HG03342 (cell line): ENCODE results near the gene USP14.

Source experiments
- ATAC-seq: cut with Tn5 transposase; IDR thresholded peaks from one replicate; pipeline ENCODE4 v1.9.1; 2021; ENCODE audit warnings: mild to moderate bottlenecking, moderate library complexity; ENCODE audit not compliant: unreplicated experiment

USP14 gene

GRCh38 chr18:225745-226144, 67.4 kb downstream of the USP14 start:
- ATAC-seq: no peak

DNA sequence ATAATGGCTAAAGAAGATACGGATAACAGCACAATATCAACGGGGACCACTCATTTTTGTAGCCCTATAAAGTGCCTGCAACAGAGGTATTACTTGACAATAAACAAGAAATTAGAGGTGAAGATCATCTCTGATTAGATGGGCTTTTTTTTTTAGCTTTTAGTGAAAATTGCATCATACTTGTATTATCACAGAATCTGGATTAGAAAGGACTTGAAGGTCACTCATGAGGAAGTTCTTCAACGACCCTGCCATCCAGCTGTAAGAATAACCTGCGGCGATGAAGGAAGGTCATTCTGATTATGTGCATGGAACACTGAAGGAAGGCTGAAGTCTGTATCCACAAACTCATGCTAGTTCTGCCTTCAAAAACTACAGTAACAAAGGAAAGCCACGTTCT, 69.0 kb downstream of the USP14 start:
- ATAC-seq: no peak

GRCh38 chr18:227902-228301, 69.5 kb downstream of the USP14 start:
- ATAC-seq: no peak

GRCh38 chr18:228586-228985, 70.2 kb downstream of the USP14 start:
- no peak for ATAC-seq

DNA sequence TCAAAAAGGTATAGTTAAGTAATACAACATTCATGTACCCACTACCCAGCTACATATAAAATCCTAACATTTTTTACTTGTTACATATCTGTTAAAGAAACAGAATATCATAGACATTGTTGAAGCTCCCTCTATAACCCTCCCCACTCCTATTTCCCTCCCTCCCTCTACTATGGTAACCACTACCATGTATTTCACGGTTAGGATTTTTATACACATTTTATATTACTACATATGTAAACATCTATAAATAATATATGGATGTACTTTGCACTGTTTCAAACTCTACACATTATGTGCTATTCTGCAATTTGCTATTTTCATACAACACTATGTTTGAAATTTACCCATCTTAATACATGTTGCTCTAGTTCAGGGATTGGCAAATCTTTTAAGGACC, 73.2 kb downstream of the USP14 start:
- ATAC-seq: no peak

GRCh38 chr18:240175-240574, 81.8 kb downstream of the USP14 start:
- ATAC-seq: no peak

DNA sequence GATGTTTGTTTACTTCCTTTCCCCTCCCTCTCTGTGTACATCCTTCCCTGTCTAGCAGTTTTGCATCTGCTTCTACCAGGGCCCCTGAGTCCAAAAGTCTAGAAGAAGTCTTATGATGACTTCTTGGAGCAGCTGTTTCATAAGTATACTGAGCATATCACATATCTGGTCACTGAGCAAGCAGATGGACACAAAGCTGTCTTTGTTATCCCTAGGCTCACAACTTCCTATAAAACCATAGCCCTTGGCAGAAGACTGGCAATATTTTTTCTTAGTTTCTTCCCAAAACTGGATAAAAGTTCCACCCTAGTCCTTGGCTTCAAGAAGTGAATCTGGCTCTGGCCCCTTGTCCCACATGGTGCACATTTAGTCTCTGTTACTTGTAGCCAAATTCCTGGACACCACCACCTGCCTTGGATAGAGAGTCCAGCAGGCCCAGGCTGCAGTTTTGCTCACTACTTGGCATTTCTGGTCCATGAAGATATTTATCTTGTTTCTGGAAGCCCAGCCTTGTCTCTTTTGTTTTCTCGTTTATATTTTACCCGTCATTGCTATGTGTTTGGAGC, 87.0 kb downstream of the USP14 start:
- ATAC-seq: no peak

DNA sequence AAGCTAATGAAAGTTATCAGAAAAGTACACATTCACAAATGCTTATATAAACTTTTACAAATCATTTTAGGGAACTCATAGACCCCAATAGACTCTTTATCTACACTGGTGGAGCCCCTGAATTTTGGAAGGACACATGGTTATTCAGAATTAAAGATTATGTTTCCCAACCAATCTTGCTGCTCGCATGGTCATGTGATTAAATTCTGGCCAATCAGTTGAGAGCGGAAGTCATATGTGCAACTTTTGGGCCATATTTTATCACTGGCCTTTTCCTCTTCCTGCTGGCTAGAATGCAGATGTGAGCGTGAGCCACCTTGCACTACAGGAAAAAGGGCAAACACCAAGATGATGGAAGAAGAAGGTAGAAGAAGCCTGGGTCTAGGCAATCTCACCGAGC, 89.7 kb downstream of the USP14 start:
- no peak for ATAC-seq

- no peak for ATAC-seq
These were observed 92.3 kb downstream of the USP14 start for GRCh38 chr18:250685-251084.

DNA sequence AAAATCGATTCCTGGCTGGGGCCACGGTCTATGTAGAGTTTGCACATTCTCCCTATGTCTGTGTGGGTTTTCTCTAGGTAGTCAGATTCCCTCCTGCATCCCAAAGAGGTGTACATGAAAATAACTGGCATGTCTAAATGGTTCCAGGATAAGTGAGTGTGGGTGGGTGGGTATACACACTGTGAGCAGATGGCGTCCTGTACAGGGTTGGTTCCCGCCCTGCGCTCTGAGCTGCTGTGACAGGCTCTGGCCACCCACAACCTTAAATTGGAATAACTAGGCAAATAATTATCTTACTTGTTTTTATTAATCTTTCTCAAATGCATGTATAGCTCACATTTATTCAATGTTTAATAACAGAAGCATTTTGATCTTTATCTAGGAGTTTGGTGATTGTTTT, 93.2 kb downstream of the USP14 start:
- ATAC-seq: no peak

DNA sequence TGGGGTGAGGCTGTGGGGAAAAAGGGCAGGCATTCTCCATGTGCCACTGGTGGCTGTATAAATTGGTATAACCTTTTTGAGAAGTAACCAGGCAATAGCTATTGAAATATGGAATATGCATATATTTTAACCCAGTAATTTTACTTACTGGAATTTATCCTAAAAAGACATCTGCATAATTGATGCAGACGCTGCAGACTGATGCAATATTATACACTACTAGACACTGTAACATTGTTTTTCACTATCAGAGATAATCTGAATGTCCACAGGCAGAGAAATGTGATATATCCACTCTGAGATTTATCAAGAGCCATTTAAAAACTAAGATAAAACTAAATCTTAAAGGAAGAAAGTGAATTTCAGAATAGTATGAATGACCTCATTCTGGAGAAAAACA, 94.8 kb downstream of the USP14 start:
- no peak for ATAC-seq

GRCh38 chr18:255171-255570, 96.8 kb downstream of the USP14 start:
- no peak for ATAC-seq

- no peak for ATAC-seq
These were observed 102.2 kb downstream of the USP14 start for GRCh38 chr18:260547-260946.

- no peak for ATAC-seq
These were observed 103.2 kb downstream of the USP14 start for GRCh38 chr18:261398-262073.
